IMR-90 (cell line): ENCODE results near the gene ADD2. TPM values are rescaled to one million over a fixed set of nuclear protein-coding genes. Genes with fewer than 3 reads are reported as not detected.

Experiments used
- ATAC-seq: fragments of 200-7000 bp; cut with Tn5 transposase; 2 replicates; pipeline ENCODE4 v1.9.1; 2020; ENCODE audit warnings: low read depth, mild to moderate bottlenecking, moderate library complexity
- BruUV-seq: library from RNA; stranded (reverse); fragments of 400-500 nt; replicated peaks from 2 replicates; lab custom pipeline; 2021; lab: Mats Ljungman, UMichigan
- CTCF ChIA-PET: fragments of 300-600 bp; formaldehyde crosslinking; extraction: SDS; loops from one replicate; lab custom pipeline; 2021; ENCODE audit warnings: antibody characterized with exemption; lab: Yijun Ruan, JAX
- POLR2A ChIA-PET: fragments of 300-600 bp; sonication (Branson Sonifier 250); formaldehyde crosslinking; loops from one replicate; lab custom pipeline; 2022; ENCODE audit warnings: antibody characterized with exemption; ENCODE audit not compliant: unreplicated experiment; lab: Charles Lee
- DNase-seq: peaks from one replicate; pipeline ENCODE4 v3.0.0; 2013
- H2AFZ ChIP-seq: replicated peaks from 2 replicates; pipeline ENCODE3; 2013; ENCODE audit warnings: low read length, mild to moderate bottlenecking; ENCODE audit not compliant: poor library complexity
- H2AK5ac ChIP-seq: 2 replicates; pipeline ENCODE4 v1.6.1; 2013; ENCODE audit warnings: low read depth, low read length, inconsistent platforms
- H2AK9ac ChIP-seq: replicated peaks from 2 replicates; pipeline ENCODE3; 2013; ENCODE audit warnings: mild to moderate bottlenecking, low read depth, low read length, moderate library complexity; ENCODE audit not compliant: poor library complexity
- H2BK120ac ChIP-seq: 2 replicates; pipeline ENCODE4 v1.6.1; 2013; ENCODE audit warnings: low read depth, low read length, inconsistent platforms
- H2BK15ac ChIP-seq: 3 replicates; pipeline ENCODE4 v1.6.1; 2013; ENCODE audit warnings: low read depth, low read length, inconsistent platforms
- H2BK20ac ChIP-seq: 2 replicates; pipeline ENCODE4 v1.6.1; 2013; ENCODE audit warnings: low read depth, mild to moderate bottlenecking, inconsistent platforms, low read length, moderate library complexity
- H2BK5ac ChIP-seq: 2 replicates; pipeline ENCODE4 v1.6.1; 2013; ENCODE audit warnings: mild to moderate bottlenecking, low read depth, low read length, inconsistent platforms; ENCODE audit not compliant: poor library complexity, severe bottlenecking
- H3K14ac ChIP-seq: replicated peaks from 2 replicates; pipeline ENCODE4 v1.6.1; 2013; ENCODE audit warnings: low read depth, low read length, inconsistent platforms
- H3K18ac ChIP-seq: 2 replicates; pipeline ENCODE4 v1.6.1; 2013; ENCODE audit warnings: low read depth, low read length, control low read depth
- H3K23ac ChIP-seq: 2 replicates; pipeline ENCODE4 v1.6.1; 2013; ENCODE audit warnings: low read depth, low read length, inconsistent platforms
- H3K27ac ChIP-seq: 2 replicates; pipeline ENCODE4 v1.5.1; 2013; ENCODE audit warnings: mild to moderate bottlenecking, control low read depth, low read length; ENCODE audit not compliant: insufficient read depth
- H3K27me3 ChIP-seq: 2 replicates; pipeline ENCODE4 v1.6.1; 2013; ENCODE audit warnings: low read length; ENCODE audit not compliant: control insufficient read depth, insufficient read depth
- H3K36me3 ChIP-seq: 2 replicates; pipeline ENCODE4 v1.6.1; 2013; ENCODE audit warnings: low read length, mixed read lengths; ENCODE audit not compliant: control insufficient read depth, insufficient read depth
- H3K4ac ChIP-seq: 2 replicates; pipeline ENCODE4 v1.6.1; 2013; ENCODE audit warnings: low read depth, low read length, inconsistent platforms
- H3K4me1 ChIP-seq: 2 replicates; pipeline ENCODE4 v1.6.1; 2013; ENCODE audit warnings: low read length, mixed read lengths; ENCODE audit not compliant: control insufficient read depth, insufficient read depth
- H3K4me2 ChIP-seq: 2 replicates; pipeline ENCODE4 v1.6.1; 2013; ENCODE audit warnings: low read depth, mild to moderate bottlenecking, control low read depth, low read length, moderate library complexity
- H3K4me3 ChIP-seq: 2 replicates; pipeline ENCODE4 v1.5.1; 2013; ENCODE audit warnings: low read depth, mild to moderate bottlenecking, control low read depth, low read length, moderate library complexity; ENCODE audit not compliant: insufficient read depth
- H3K56ac ChIP-seq: 2 replicates; pipeline ENCODE4 v1.6.1; 2013; ENCODE audit warnings: low read length, inconsistent platforms; ENCODE audit not compliant: insufficient read depth; ENCODE audit errors: extremely low read depth
- H3K79me1 ChIP-seq, 2 experiments: 2 replicates each; pipeline ENCODE4 v1.6.1; 2013; ENCODE audit warnings: low read length in 2 of 2, inconsistent platforms in 1 of 2, low read depth in 1 of 2
- H3K9ac ChIP-seq: 2 replicates; pipeline ENCODE4 v1.6.1; 2013; ENCODE audit warnings: low read depth, low read length, control low read depth
- H3K9me1 ChIP-seq: 2 replicates; pipeline ENCODE4 v1.6.1; 2013; ENCODE audit warnings: low read length, inconsistent platforms; ENCODE audit not compliant: insufficient read depth
- H3K9me3 ChIP-seq: 2 replicates; pipeline ENCODE4 v1.6.1; 2013; ENCODE audit warnings: low read length; ENCODE audit not compliant: control insufficient read depth, insufficient read depth
- H4K20me1 ChIP-seq: 2 replicates; pipeline ENCODE4 v1.6.1; 2013; ENCODE audit warnings: low read length, inconsistent platforms; ENCODE audit not compliant: insufficient read depth
- H4K5ac ChIP-seq: 2 replicates; pipeline ENCODE4 v1.6.1; 2013; ENCODE audit warnings: mild to moderate bottlenecking, low read depth, low read length, control low read depth
- H4K8ac ChIP-seq, 2 experiments: 2 replicates each; pipeline ENCODE4 v1.6.1; 2013; ENCODE audit warnings: low read depth in 2 of 2, low read length in 2 of 2, control low read depth in 1 of 2, inconsistent platforms in 1 of 2
- H4K91ac ChIP-seq: 2 replicates; pipeline ENCODE4 v1.6.1; 2013; ENCODE audit warnings: low read depth, low read length, inconsistent platforms; ENCODE audit not compliant: insufficient read depth
- MAZ ChIP-seq: IDR thresholded peaks from 2 replicates; pipeline ENCODE4 v1.6.1; 2012; ENCODE audit warnings: low read depth, mild to moderate bottlenecking, low read length, improper control_type of control experiment, moderate library complexity, borderline replicate concordance
- MXI1 ChIP-seq: IDR thresholded peaks from 2 replicates; pipeline ENCODE4 v1.6.1; 2012; ENCODE audit warnings: low read depth, mild to moderate bottlenecking, low read length, moderate library complexity, borderline replicate concordance
- NFE2L2 ChIP-seq: fragments of 150-350 bp; IDR thresholded peaks from 2 replicates; pipeline ENCODE4 v1.6.1; 2016; ENCODE audit warnings: low read depth, mild to moderate bottlenecking, low read length
- POLR2A ChIP-seq: IDR thresholded peaks from 2 replicates; pipeline ENCODE4 v1.6.1; 2012; ENCODE audit warnings: mild to moderate bottlenecking, low read depth, low read length
- RAD21 ChIP-seq: IDR thresholded peaks from 2 replicates; pipeline ENCODE4 v1.6.1; 2012; ENCODE audit warnings: low read length, improper control_type of control experiment
- RCOR1 ChIP-seq: IDR thresholded peaks from 2 replicates; pipeline ENCODE4 v1.6.1; 2012; ENCODE audit warnings: mild to moderate bottlenecking, low read length, improper control_type of control experiment; ENCODE audit not compliant: insufficient replicate concordance
- SMC3 ChIP-seq: fragments of 150-350 bp; IDR thresholded peaks from 2 replicates; pipeline ENCODE4 v1.6.1; 2016; ENCODE audit warnings: low read depth, mild to moderate bottlenecking, antibody characterized with exemption, low read length, moderate library complexity
- WGBS, 2 experiments: methylation state at CpG; one replicate each; pipeline versions ENCODE4 v1.1.5 to v1.1.7; 2013; ENCODE audit warnings: missing lambda C conversion rate in 2 of 2; ENCODE audit not compliant: insufficient read length in 1 of 2; ENCODE audit errors: extremely low coverage in 2 of 2; 5-methylcytosine and 5-hydroxymethylcytosine counted together
- dilution Hi-C: fragments of 300-500 bp; cut with HindIII; formaldehyde crosslinking; loops from one replicate; pipeline ENCODE4 v1.14.3; 2018; ENCODE audit warnings: low sequenced_read_pairs; ENCODE audit not compliant: unreplicated experiment
- in situ Hi-C: fragments of 300-500 bp; cut with MboI; formaldehyde crosslinking; loops from 3 replicates; pipeline ENCODE4 v1.14.3; 2019; ENCODE audit warnings: low sequenced_read_pairs, inconsistent platforms, mixed read lengths
- intact Hi-C: fragments of 100-400 bp; cut with micrococcal nuclease; formaldehyde crosslinking; loops from 2 replicates; pipeline ENCODE4 v1.10.0; 2022
- polyA plus RNA-seq, 3 experiments: library from polyadenylated mRNA; depleted of rRNA; stranded (reverse); fragments of >200 nt; gene quantifications; 2 replicates each; pipeline ENCODE4 v1.2.3, GENCODE V29; 2012; ENCODE audit warnings: low replicate concordance in 1 of 3
- total RNA-seq: library from RNA; depleted of rRNA; stranded (reverse); fragments of >200 nt; gene quantifications from 2 replicates; pipeline ENCODE4 v1.2.3, GENCODE V29; 2012
- TF ChIP-seq, protein P1 (sequence below): fragments of 150-350 bp; IDR thresholded peaks from 2 replicates; pipeline ENCODE4 v1.6.1; 2016; ENCODE audit warnings: low read depth, mild to moderate bottlenecking, low read length, moderate library complexity, borderline replicate concordance
- TF ChIP-seq, protein P2 (sequence below): conservative IDR thresholded peaks from 2 replicates; pipeline ENCODE4 v1.5.1; 2012; ENCODE audit warnings: mild to moderate bottlenecking, low read depth, low read length, improper control_type of control experiment
- TF ChIP-seq, protein P3 (sequence below): fragments of 150-350 bp; IDR thresholded peaks from 2 replicates; pipeline ENCODE4 v1.6.1; 2017; ENCODE audit warnings: mild to moderate bottlenecking, antibody characterized with exemption, low read length, low read depth

ADD2 gene
- total and polyA plus RNA-seq, 2 of the 4 experiments (the other 2 are of a cell fraction) = not detected

DNA sequence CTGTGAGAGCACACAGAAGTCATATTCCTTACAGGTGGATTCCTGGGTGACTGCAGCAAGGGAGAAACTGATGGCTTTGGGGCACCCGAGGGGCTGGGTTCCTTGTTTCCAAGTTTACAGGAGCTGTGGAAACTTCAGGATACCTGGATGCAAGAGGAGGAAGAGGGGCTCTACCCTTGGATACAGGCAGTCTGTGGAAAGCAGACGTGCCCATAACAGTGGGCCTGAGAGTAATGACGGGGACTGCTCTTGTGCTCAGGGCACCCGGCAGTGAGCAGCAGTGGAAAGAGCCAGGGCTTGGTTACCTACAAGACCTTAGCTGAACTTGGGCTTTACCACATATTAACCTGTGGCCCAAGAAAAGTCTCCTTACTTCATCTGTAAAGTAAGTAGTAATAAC, 112.2 kb downstream of the ADD2 start:
- Histone ChIP-seq H3K9me1 (no peaks in the 10 kb centered on the region), H3K27me3 (peaks cover 6% of the 10 kb centered on the region), H2BK20ac (no peak overlapping the region), H3K56ac (no peak overlapping the region), H4K5ac (no peak overlapping the region), H3K27ac (no peak overlapping the region), H4K8ac (no peak overlapping the region), H2BK15ac (no peak overlapping the region), H2BK120ac (no peak overlapping the region), H3K9me3 (no peaks in the 10 kb centered on the region), H3K4me1 (no peaks in the 10 kb centered on the region), H3K18ac (no peak overlapping the region), H3K14ac (no peak overlapping the region), H2AK5ac (no peak overlapping the region), H2AK9ac (no peak overlapping the region), H3K23ac (no peak overlapping the region), H4K91ac (no peak overlapping the region), H2AFZ (no peak overlapping the region), H3K4ac (no peak overlapping the region), H3K4me3 (no peak overlapping the region), H2BK5ac (no peak overlapping the region), H3K9ac (no peak overlapping the region), H3K36me3 (no peaks in the 10 kb centered on the region), H4K20me1 (no peaks in the 10 kb centered on the region), H3K79me1 (no peaks in the 10 kb centered on the region), H3K4me2 (no peak overlapping the region)
- dilution Hi-C loops (no loop called here), intact Hi-C loops (no loop called here), in situ Hi-C loops (no loop called here)
- TF ChIP-seq, protein P1, sequence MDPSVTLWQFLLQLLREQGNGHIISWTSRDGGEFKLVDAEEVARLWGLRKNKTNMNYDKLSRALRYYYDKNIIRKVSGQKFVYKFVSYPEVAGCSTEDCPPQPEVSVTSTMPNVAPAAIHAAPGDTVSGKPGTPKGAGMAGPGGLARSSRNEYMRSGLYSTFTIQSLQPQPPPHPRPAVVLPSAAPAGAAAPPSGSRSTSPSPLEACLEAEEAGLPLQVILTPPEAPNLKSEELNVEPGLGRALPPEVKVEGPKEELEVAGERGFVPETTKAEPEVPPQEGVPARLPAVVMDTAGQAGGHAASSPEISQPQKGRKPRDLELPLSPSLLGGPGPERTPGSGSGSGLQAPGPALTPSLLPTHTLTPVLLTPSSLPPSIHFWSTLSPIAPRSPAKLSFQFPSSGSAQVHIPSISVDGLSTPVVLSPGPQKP = no peak
- TF ChIP-seq SMC3 (no peak), NFE2L2 (no peak), RAD21 (no peak), POLR2A (no peak), RCOR1 (no peak), MAZ (no peak), MXI1 (no peak)
- TF ChIP-seq, protein P2, sequence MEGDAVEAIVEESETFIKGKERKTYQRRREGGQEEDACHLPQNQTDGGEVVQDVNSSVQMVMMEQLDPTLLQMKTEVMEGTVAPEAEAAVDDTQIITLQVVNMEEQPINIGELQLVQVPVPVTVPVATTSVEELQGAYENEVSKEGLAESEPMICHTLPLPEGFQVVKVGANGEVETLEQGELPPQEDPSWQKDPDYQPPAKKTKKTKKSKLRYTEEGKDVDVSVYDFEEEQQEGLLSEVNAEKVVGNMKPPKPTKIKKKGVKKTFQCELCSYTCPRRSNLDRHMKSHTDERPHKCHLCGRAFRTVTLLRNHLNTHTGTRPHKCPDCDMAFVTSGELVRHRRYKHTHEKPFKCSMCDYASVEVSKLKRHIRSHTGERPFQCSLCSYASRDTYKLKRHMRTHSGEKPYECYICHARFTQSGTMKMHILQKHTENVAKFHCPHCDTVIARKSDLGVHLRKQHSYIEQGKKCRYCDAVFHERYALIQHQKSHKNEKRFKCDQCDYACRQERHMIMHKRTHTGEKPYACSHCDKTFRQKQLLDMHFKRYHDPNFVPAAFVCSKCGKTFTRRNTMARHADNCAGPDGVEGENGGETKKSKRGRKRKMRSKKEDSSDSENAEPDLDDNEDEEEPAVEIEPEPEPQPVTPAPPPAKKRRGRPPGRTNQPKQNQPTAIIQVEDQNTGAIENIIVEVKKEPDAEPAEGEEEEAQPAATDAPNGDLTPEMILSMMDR = no peak
- TF ChIP-seq, protein P3, sequence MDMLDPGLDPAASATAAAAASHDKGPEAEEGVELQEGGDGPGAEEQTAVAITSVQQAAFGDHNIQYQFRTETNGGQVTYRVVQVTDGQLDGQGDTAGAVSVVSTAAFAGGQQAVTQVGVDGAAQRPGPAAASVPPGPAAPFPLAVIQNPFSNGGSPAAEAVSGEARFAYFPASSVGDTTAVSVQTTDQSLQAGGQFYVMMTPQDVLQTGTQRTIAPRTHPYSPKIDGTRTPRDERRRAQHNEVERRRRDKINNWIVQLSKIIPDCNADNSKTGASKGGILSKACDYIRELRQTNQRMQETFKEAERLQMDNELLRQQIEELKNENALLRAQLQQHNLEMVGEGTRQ = no peak
- BruUV-seq = no TSS peak
- 80% methylated on average over 1 of the region's 4 CpGs; no CpG with 5 or more reads in 1 of the 2 experiments for WGBS, 2 experiments
- no peak for ATAC-seq
- CTCF ChIA-PET = interaction anchor here (0.7 kb wide), 1 partner anchor 129 kb away, joined by 4 read pairs; no protein-coding TSS in a partner anchor
- no peak for DNase-seq
- POLR2A ChIA-PET = no interaction called here
